SK-N-SH treated with all-trans-retinoic acid at 6 μM for 48 hours (cell line): ENCODE results near the gene SYT10.

Source experiments
- ATAC-seq: fragments of 200-7000 bp; cut with Tn5 transposase; 3 replicates; pipeline ENCODE4 v1.9.1; 2020; ENCODE audit warnings: mild to moderate bottlenecking, moderate library complexity
- ARNTL ChIP-seq: fragments of 450-650 bp; formaldehyde crosslinking; IDR thresholded peaks from 2 replicates; pipeline ENCODE4 v1.5.0; 2020; ENCODE audit warnings: low read depth, mild to moderate bottlenecking, moderate library complexity, borderline replicate concordance
- BACH2 ChIP-seq: fragments of 250-450 bp; sonication (Bioruptor Pico); IDR thresholded peaks from 2 replicates; pipeline ENCODE4 v1.9.0; 2021; ENCODE audit warnings: mild to moderate bottlenecking, borderline replicate concordance
- CSDC2 ChIP-seq: fragments of 250-450 bp; sonication (Bioruptor Pico); IDR thresholded peaks from 2 replicates; pipeline ENCODE4 v1.5.0; 2020; ENCODE audit warnings: mild to moderate bottlenecking, moderate library complexity
- ESRRG ChIP-seq: fragments of 250-450 bp; sonication (Bioruptor Pico); IDR thresholded peaks from 2 replicates; pipeline ENCODE4 v1.6.1; 2021; ENCODE audit warnings: mild to moderate bottlenecking
- GLIS3 ChIP-seq: fragments of 250-450 bp; sonication (Bioruptor Pico); IDR thresholded peaks from 2 replicates; pipeline ENCODE4 v1.5.0; 2020; ENCODE audit warnings: mild to moderate bottlenecking, moderate library complexity
- OSR1 ChIP-seq: fragments of 250-450 bp; sonication (Bioruptor Pico); IDR thresholded peaks from 2 replicates; pipeline ENCODE4 v1.8.0; 2022; ENCODE audit warnings: moderate library complexity, mild to moderate bottlenecking, inconsistent platforms
- PATZ1 ChIP-seq: fragments of 250-450 bp; sonication (Bioruptor Pico); IDR thresholded peaks from 2 replicates; pipeline ENCODE4 v1.8.0; 2020; ENCODE audit warnings: mild to moderate bottlenecking, moderate library complexity, borderline replicate concordance
- PPARA ChIP-seq: fragments of 250-450 bp; sonication (Bioruptor Pico); IDR thresholded peaks from 2 replicates; pipeline ENCODE4 v1.5.0; 2020; ENCODE audit warnings: mild to moderate bottlenecking, borderline replicate concordance
- RARB ChIP-seq: fragments of 250-450 bp; sonication (Bioruptor Pico); IDR thresholded peaks from 2 replicates; pipeline ENCODE4 v1.8.0; 2021; ENCODE audit warnings: mild to moderate bottlenecking, moderate library complexity
- SNAI2 ChIP-seq: fragments of 250-450 bp; sonication (Bioruptor Pico); IDR thresholded peaks from 2 replicates; pipeline ENCODE4 v1.5.0; 2020; ENCODE audit warnings: mild to moderate bottlenecking, moderate library complexity
- TCF4 ChIP-seq: fragments of 250-450 bp; sonication (Bioruptor Pico); IDR thresholded peaks from 2 replicates; pipeline ENCODE4 v1.8.0; 2021; ENCODE audit warnings: mild to moderate bottlenecking, moderate library complexity, borderline replicate concordance
- TOX ChIP-seq: fragments of 250-450 bp; sonication (Bioruptor Pico); IDR thresholded peaks from 2 replicates; pipeline ENCODE4 v1.8.0; 2021; ENCODE audit warnings: mild to moderate bottlenecking, moderate library complexity, borderline replicate concordance
- TSHZ2 ChIP-seq: fragments of 250-450 bp; sonication (Bioruptor Pico); IDR thresholded peaks from 2 replicates; pipeline ENCODE4 v1.5.0; 2020; ENCODE audit warnings: mild to moderate bottlenecking, moderate library complexity
- ZC3H10 ChIP-seq: fragments of 250-450 bp; sonication (Bioruptor Pico); IDR thresholded peaks from 2 replicates; pipeline ENCODE4 v1.5.1; 2021; ENCODE audit warnings: mild to moderate bottlenecking, moderate library complexity
- ZFP3 ChIP-seq: fragments of 250-450 bp; sonication (Bioruptor Pico); IDR thresholded peaks from 2 replicates; pipeline ENCODE4 v1.5.0; 2020; ENCODE audit warnings: mild to moderate bottlenecking, moderate library complexity
- ZNF565 ChIP-seq: fragments of 450-650 bp; formaldehyde crosslinking; conservative IDR thresholded peaks from 2 replicates; pipeline ENCODE4 v1.5.0; 2020; ENCODE audit warnings: low read depth, mild to moderate bottlenecking, moderate library complexity
- ZNF8 ChIP-seq: fragments of 450-650 bp; formaldehyde crosslinking; IDR thresholded peaks from 2 replicates; pipeline ENCODE4 v1.5.0; 2020; ENCODE audit warnings: mild to moderate bottlenecking, moderate library complexity
- TF ChIP-seq, protein P1 (sequence below): fragments of 250-450 bp; sonication (Bioruptor Pico); IDR thresholded peaks from 2 replicates; pipeline ENCODE4 v1.5.1; 2021; ENCODE audit warnings: mild to moderate bottlenecking, moderate library complexity
- TF ChIP-seq, protein P2 (sequence below): fragments of 250-450 bp; sonication (Bioruptor Pico); IDR thresholded peaks from 2 replicates; pipeline ENCODE4 v1.8.0; 2021; ENCODE audit warnings: low read depth, mild to moderate bottlenecking, moderate library complexity, borderline replicate concordance
- TF ChIP-seq, protein P3 (sequence below): fragments of 250-450 bp; sonication (Bioruptor Pico); IDR thresholded peaks from 2 replicates; pipeline ENCODE4 v1.5.1; 2020; ENCODE audit warnings: low read depth, mild to moderate bottlenecking, moderate library complexity

Gene SYT10

DNA sequence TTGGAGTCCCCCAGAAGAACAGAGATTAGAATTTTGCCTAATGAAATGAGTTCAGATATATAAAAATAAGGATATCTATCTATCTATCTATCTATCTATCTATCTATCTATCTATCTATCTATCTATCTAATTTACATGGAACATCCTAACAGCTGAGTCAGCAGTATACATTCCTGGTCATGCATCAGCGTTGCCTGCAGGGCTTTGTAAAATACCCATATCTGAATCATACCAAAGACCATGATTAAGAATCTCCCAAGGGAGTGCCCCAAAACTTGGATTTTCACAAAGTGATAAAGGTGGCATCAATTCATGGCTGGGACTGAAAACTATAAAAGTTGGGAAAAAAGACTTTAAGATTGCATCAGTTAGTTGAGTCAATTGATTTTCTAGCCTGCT, 32.7 kb upstream of the SYT10 start:
- no peak for ATAC-seq
- no peak for TF ChIP-seq TCF4 (CRISPR knock-in tag)
- TF ChIP-seq ZC3H10: no peak
- TF ChIP-seq PPARA (CRISPR knock-in tag): no peak
- no peak for TF ChIP-seq ZNF8 (CRISPR knock-in tag)
- TF ChIP-seq GLIS3: no peak
- no peak for TF ChIP-seq ARNTL (CRISPR knock-in tag)
- TF ChIP-seq, protein P1, sequence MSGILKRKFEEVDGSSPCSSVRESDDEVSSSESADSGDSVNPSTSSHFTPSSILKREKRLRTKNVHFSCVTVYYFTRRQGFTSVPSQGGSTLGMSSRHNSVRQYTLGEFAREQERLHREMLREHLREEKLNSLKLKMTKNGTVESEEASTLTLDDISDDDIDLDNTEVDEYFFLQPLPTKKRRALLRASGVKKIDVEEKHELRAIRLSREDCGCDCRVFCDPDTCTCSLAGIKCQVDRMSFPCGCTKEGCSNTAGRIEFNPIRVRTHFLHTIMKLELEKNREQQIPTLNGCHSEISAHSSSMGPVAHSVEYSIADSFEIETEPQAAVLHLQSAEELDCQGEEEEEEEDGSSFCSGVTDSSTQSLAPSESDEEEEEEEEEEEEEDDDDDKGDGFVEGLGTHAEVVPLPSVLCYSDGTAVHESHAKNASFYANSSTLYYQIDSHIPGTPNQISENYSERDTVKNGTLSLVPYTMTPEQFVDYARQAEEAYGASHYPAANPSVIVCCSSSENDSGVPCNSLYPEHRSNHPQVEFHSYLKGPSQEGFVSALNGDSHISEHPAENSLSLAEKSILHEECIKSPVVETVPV: no peak
- TF ChIP-seq RARB (CRISPR knock-in tag): no peak
- TF ChIP-seq ZFP3: no peak
- no peak for TF ChIP-seq TOX (CRISPR knock-in tag)
- TF ChIP-seq ESRRG (CRISPR knock-in tag): no peak
- no peak for TF ChIP-seq CSDC2
- no peak for TF ChIP-seq SNAI2 (CRISPR knock-in tag)
- TF ChIP-seq, protein P2, sequence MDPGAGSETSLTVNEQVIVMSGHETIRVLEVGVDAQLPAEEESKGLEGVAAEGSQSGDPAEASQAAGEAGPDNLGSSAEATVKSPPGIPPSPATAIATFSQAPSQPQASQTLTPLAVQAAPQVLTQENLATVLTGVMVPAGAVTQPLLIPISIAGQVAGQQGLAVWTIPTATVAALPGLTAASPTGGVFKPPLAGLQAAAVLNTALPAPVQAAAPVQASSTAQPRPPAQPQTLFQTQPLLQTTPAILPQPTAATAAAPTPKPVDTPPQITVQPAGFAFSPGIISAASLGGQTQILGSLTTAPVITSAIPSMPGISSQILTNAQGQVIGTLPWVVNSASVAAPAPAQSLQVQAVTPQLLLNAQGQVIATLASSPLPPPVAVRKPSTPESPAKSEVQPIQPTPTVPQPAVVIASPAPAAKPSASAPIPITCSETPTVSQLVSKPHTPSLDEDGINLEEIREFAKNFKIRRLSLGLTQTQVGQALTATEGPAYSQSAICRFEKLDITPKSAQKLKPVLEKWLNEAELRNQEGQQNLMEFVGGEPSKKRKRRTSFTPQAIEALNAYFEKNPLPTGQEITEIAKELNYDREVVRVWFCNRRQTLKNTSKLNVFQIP (CRISPR knock-in tag): no peak
- TF ChIP-seq, all 23 proteins: peak for 0

GRCh38 chr12:33455096-33455495, 15.5 kb upstream of the SYT10 start:
- TF ChIP-seq SNAI2 (CRISPR knock-in tag): no peak
- TF ChIP-seq CSDC2: no peak
- no peak for TF ChIP-seq ZC3H10
- TF ChIP-seq BACH2 (CRISPR knock-in tag): no peak
- no peak for TF ChIP-seq PPARA (CRISPR knock-in tag)
- TF ChIP-seq TOX (CRISPR knock-in tag): no peak
- TF ChIP-seq ARNTL (CRISPR knock-in tag): no peak
- TF ChIP-seq GLIS3: no peak
- TF ChIP-seq ZNF565 (CRISPR knock-in tag): no peak
- TF ChIP-seq, protein P2 (CRISPR knock-in tag): no peak
- no peak for TF ChIP-seq OSR1
- no peak for TF ChIP-seq ZFP3
- no peak for TF ChIP-seq ZNF8 (CRISPR knock-in tag)
- TF ChIP-seq, protein P1: no peak
- TF ChIP-seq TSHZ2: no peak
- TF ChIP-seq ESRRG (CRISPR knock-in tag): no peak
- TF ChIP-seq, protein P3, sequence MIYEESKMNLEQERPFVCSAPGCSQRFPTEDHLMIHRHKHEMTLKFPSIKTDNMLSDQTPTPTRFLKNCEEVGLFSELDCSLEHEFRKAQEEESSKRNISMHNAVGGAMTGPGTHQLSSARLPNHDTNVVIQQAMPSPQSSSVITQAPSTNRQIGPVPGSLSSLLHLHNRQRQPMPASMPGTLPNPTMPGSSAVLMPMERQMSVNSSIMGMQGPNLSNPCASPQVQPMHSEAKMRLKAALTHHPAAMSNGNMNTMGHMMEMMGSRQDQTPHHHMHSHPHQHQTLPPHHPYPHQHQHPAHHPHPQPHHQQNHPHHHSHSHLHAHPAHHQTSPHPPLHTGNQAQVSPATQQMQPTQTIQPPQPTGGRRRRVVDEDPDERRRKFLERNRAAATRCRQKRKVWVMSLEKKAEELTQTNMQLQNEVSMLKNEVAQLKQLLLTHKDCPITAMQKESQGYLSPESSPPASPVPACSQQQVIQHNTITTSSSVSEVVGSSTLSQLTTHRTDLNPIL (CRISPR knock-in tag): no peak
- TF ChIP-seq PATZ1 (CRISPR knock-in tag): no peak
- no peak for ATAC-seq
